C4-2B (cell line): Measurements from ENCODE around the gene BMPR1B.

Experiments used
- CTCF ChIP-seq: fragments of 450-650 bp; conservative IDR thresholded peaks from 2 replicates; pipeline ENCODE4 v1.5.1; 2017; ENCODE audit warnings: mild to moderate bottlenecking
- ZFX ChIP-seq: fragments of 450-650 bp; IDR thresholded peaks from 2 replicates; pipeline ENCODE4 v1.6.1; 2017

- no peak for TF ChIP-seq CTCF
- TF ChIP-seq ZFX, result no peak
Measured at GRCh38 chr4:94806376-94806775, 48.6 kb downstream of the BMPR1B start.
